Aorta (tissue), 5 donors: ENCODE results near the gene MAB21L3. TPM values are rescaled to one million over a fixed set of nuclear protein-coding genes. Genes with fewer than 3 reads are reported as not detected.

Source experiments
- ATAC-seq: fragments of 200-7000 bp; cut with Tn5 transposase; one replicate; pipeline ENCODE4 v1.9.1; 2022; ENCODE audit warnings: moderate library complexity; ENCODE audit not compliant: low FRiP score
- DNase-seq, 2 donors: peaks; one replicate each; pipeline ENCODE4 v3.0.0-alpha.2; 2020
- H3K27ac ChIP-seq, 2 donors: one replicate each; pipeline ENCODE4 v1.5.1; 2013; ENCODE audit warnings: low read length in 2 of 2, mild to moderate bottlenecking in 2 of 2, moderate library complexity in 2 of 2, control low read depth in 1 of 2, inconsistent platforms in 1 of 2, low read depth in 1 of 2
- H3K27me3 ChIP-seq, 2 donors: one replicate each; pipeline ENCODE4 v1.6.1; 2013; ENCODE audit warnings: control low read depth in 1 of 2, low read length in 1 of 2, mild to moderate bottlenecking in 1 of 2, moderate library complexity in 1 of 2; ENCODE audit not compliant: insufficient read depth in 2 of 2, control insufficient read depth in 1 of 2
- H3K36me3 ChIP-seq, 2 donors: one replicate each; pipeline ENCODE4 v1.6.1; 2013; ENCODE audit warnings: control low read depth in 1 of 2, low read length in 1 of 2, mild to moderate bottlenecking in 1 of 2; ENCODE audit not compliant: insufficient read depth in 2 of 2, control insufficient read depth in 1 of 2
- H3K4me1 ChIP-seq, 2 donors: one replicate each; pipeline ENCODE4 v1.6.1; 2013; ENCODE audit warnings: low read length in 2 of 2, control low read depth in 1 of 2, mild to moderate bottlenecking in 1 of 2, moderate library complexity in 1 of 2; ENCODE audit not compliant: insufficient read depth in 2 of 2, control insufficient read depth in 1 of 2
- H3K4me3 ChIP-seq, 2 donors: one replicate each; pipeline ENCODE4 v1.5.1; 2013; ENCODE audit warnings: low read length in 2 of 2, control low read depth in 1 of 2, mild to moderate bottlenecking in 1 of 2
- H3K9me3 ChIP-seq: one replicate; pipeline ENCODE4 v1.6.1; 2013; ENCODE audit warnings: mild to moderate bottlenecking, low read length; ENCODE audit not compliant: control insufficient read depth
- WGBS, 2 donors: extraction: QIAGEN DNeasy Blood & Tissue Kit; methylation state at CpG; one replicate each; pipeline ENCODE4 v1.1.7; 2013; 5-methylcytosine and 5-hydroxymethylcytosine counted together
- intact Hi-C, 2 donors: fragments of 100-400 bp; cut with DNase I; formaldehyde crosslinking; loops; one replicate each; pipeline versions ENCODE4 v1.14.2 to v1.15.0; 2022
- long read RNA-seq, 2 donors: library from polyadenylated mRNA; unstranded; transcript quantifications; one replicate each; pipeline ENCODE4 v2.0.0, GENCODE V29; 2020 to 2021
- polyA plus RNA-seq, 2 donors: library from polyadenylated mRNA; stranded (reverse); fragments of 200-250 nt; gene quantifications; one replicate each; pipeline ENCODE4 v1.2.3, GENCODE V29; 2013
- total RNA-seq, 2 donors: library from RNA; stranded (reverse); fragmentation: NEBNext Ultra II Directional; extraction: Animal tissue kit (Norgen Biotek cat#: 25700); gene quantifications; one replicate each; pipeline ENCODE4 v1.2.1, GENCODE V29; 2021
- donor health status: healthy with polysubstance abuse.
- donor health status: Bipolar disorder and iron deficiency.
- donor health status: DM: no; HTN: no; CAD: no.
- donor health status: DM: no; HTN: no; CAD: no.
- donor health status: DM: yes; HTN: yes; CAD: no.

The MAB21L3 gene
- total RNA-seq (not detected), polyA plus RNA-seq (under 1 TPM in 1 of 2 donors, not detected in 1; 0.25 TPM)
- long read RNA-seq, donor 1 = 0 reads
- long read RNA-seq, donor 2 = 0 reads

GRCh38 chr1:116110567-116111523 is at the start of gene MAB21L3:
MAB21L3 (plus strand) TSS chr1:116111399; CDS start chr1:116112616, 1,217 bp downstream.
- Histone ChIP-seq H3K27me3 (no peaks in the 10 kb centered on the region), H3K4me3 (no peak within 1 kb of the TSS), H3K36me3 (no peaks in the 10 kb centered on the region), H3K4me1 (no peaks in the 10 kb centered on the region), H3K27ac (no peak within 1 kb of the TSS), H3K9me3 (no peaks in the 10 kb centered on the region)
- DNase-seq (no peak), ATAC-seq (peak; percentile 46)
- intact Hi-C loops = no loop called here
- 77 to 79% methylated on average over 12 of the region's 12 CpGs for WGBS, 2 donors

- ATAC-seq (no peak), DNase-seq (no peak)
- no peaks in the 10 kb centered on the region for H3K9me3 ChIP-seq
- H3K27ac ChIP-seq = no peak overlapping the region
- H3K36me3 ChIP-seq = peaks cover 4 to 7% of the 10 kb centered on the region in 2 donors
- H3K27me3 ChIP-seq = no peaks in the 10 kb centered on the region
- peaks cover 2 to 6% of the 10 kb centered on the region in 2 donors for H3K4me1 ChIP-seq
- H3K4me3 ChIP-seq = no peak overlapping the region
- intact Hi-C loops = no loop called here
- WGBS, 2 donors = 93 to 96% methylated on average over 1 of the region's 1 CpG
These were observed 49.0 kb upstream of the MAB21L3 start for GRCh38 chr1:116062201-116062600.

GRCh38 chr1:116064616-116065015 is 46.6 kb upstream of the MAB21L3 start:
- peaks cover 4 to 7% of the 10 kb centered on the region in 2 donors for H3K36me3 ChIP-seq
- ATAC-seq (no peak), DNase-seq (no peak)
- peaks cover 2 to 6% of the 10 kb centered on the region in 2 donors for H3K4me1 ChIP-seq
- H3K27me3 ChIP-seq = no peaks in the 10 kb centered on the region
- intact Hi-C loops = no loop called here
- no peak overlapping the region for H3K4me3 ChIP-seq
- 92% methylated on average over 2 of the region's 2 CpGs for WGBS, 2 donors
- H3K27ac ChIP-seq = no peak overlapping the region
- no peaks in the 10 kb centered on the region for H3K9me3 ChIP-seq

GRCh38 chr1:116066868-116067565 is 44.2 kb upstream of the MAB21L3 start:
- no peaks in the 10 kb centered on the region for H3K9me3 ChIP-seq
- intact Hi-C loops = no loop called here
- H3K27ac ChIP-seq = peak overlapping the region in 1 of 2 donors; percentile 50
- H3K36me3 ChIP-seq = peaks cover 4 to 7% of the 10 kb centered on the region in 2 donors
- no peak for DNase-seq
- no peak overlapping the region for H3K4me3 ChIP-seq
- peak; percentile 55 for ATAC-seq
- 9 to 21% methylated on average over 2 of the region's 2 CpGs for WGBS, 2 donors
- H3K4me1 ChIP-seq = peaks cover 0 to 3% of the 10 kb centered on the region in 2 donors
- no peaks in the 10 kb centered on the region for H3K27me3 ChIP-seq

DNA sequence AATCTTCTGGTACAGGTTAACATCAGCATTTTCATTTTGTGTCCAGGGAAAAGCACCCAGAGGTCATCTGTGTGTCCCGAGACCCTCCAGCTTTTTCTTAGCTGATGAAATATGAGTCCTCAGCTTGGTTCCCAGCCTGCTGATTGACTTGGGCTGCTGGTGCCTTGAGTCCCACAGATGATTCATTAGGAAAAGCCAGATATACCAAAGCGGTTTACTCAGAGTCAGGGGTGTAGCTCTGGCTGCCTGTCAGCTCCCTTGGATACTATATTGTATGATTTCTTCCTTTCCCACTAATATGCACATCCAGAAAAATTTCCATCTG is 43.7 kb upstream of the MAB21L3 start:
- H3K36me3 ChIP-seq = peaks cover 4 to 6% of the 10 kb centered on the region in 2 donors
- H3K4me1 ChIP-seq = peaks cover 0 to 3% of the 10 kb centered on the region in 2 donors
- H3K4me3 ChIP-seq = no peak overlapping the region
- ATAC-seq = peak; percentile 69
- 0 to 17% methylated on average over 2 of the region's 2 CpGs for WGBS, 2 donors
- H3K27me3 ChIP-seq = no peaks in the 10 kb centered on the region
- intact Hi-C loops = no loop called here
- H3K9me3 ChIP-seq = no peaks in the 10 kb centered on the region
- DNase-seq = peak in 1 of 2 donors; percentile 51
- H3K27ac ChIP-seq = peak overlapping the region in 1 of 2 donors; percentile 50

GRCh38 chr1:116075575-116075974 is 35.6 kb upstream of the MAB21L3 start:
- no peaks in the 10 kb centered on the region for H3K36me3 ChIP-seq
- H3K4me3 ChIP-seq = no peak overlapping the region
- no peaks in the 10 kb centered on the region for H3K27me3 ChIP-seq
- H3K4me1 ChIP-seq = no peaks in the 10 kb centered on the region
- intact Hi-C loops = no loop called here
- 0% methylated on average over 1 of the region's 1 CpG for WGBS, 2 donors
- H3K9me3 ChIP-seq = no peaks in the 10 kb centered on the region
- ATAC-seq (no peak), DNase-seq (no peak)
- H3K27ac ChIP-seq = no peak overlapping the region

- H3K36me3 ChIP-seq = no peaks in the 10 kb centered on the region
- H3K4me3 ChIP-seq = no peak overlapping the region
- ATAC-seq (no peak), DNase-seq (no peak)
- intact Hi-C loops = no loop called here
- H3K4me1 ChIP-seq = no peaks in the 10 kb centered on the region
- 73 to 78% methylated on average over 4 of the region's 4 CpGs for WGBS, 2 donors
- H3K27ac ChIP-seq = no peak overlapping the region
- no peaks in the 10 kb centered on the region for H3K27me3 ChIP-seq
- H3K9me3 ChIP-seq = no peaks in the 10 kb centered on the region
These were observed 35.2 kb upstream of the MAB21L3 start for GRCh38 chr1:116075990-116076389.

DNA sequence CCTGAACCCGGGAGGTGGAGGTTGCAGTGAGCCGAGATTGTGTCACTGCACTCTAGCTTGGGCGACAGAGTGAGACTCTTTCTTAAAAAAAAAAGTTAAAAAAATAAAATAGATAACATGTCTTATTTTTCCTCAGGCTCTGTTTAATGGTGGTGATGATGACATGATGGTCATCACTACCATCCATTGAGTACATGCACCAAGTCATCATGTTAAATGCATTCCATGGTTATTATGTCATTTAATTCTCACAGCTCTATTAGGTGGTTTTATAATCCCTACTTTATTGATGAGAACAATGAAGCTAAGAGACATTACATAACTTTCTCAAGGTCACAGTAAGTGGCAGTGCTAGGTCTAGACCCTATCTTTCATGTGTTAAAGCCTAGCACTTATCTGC is 34.4 kb upstream of the MAB21L3 start:
- Histone ChIP-seq H3K36me3 (no peaks in the 10 kb centered on the region), H3K27me3 (no peaks in the 10 kb centered on the region), H3K4me1 (no peaks in the 10 kb centered on the region), H3K9me3 (no peaks in the 10 kb centered on the region), H3K4me3 (no peak overlapping the region), H3K27ac (no peak overlapping the region)
- DNase-seq (no peak), ATAC-seq (no peak)
- intact Hi-C loops = no loop called here
- WGBS, 2 donors = 94% methylated on average over 3 of the region's 3 CpGs
